ENCODE data around the gene RAB21. TPM values are rescaled to one million over a fixed set of nuclear protein-coding genes. Genes with fewer than 3 reads are reported as not detected.

RAB21 gene
- total RNA-seq, 1 experiment from 2014 or later, result 53.0 TPM

GRCh38 chr12:71719647-71720370, 34.9 kb upstream of the RAB21 start:
- no peak overlapping the region for H2AK5ac ChIP-seq (ENCODE audit: insufficient read length, low read length)
- no peak overlapping the region for H3K4ac ChIP-seq (ENCODE audit: low read depth, low read length)
- H3K4me2 ChIP-seq (ENCODE audit: insufficient read depth, insufficient read length, low read length), result no peak overlapping the region
- no peaks in the 10 kb centered on the region for H3K79me2 ChIP-seq (ENCODE audit: insufficient read depth, low read length)
- H2BK5ac ChIP-seq (ENCODE audit: insufficient read length, low read length), result no peak overlapping the region
- TF ChIP-seq, protein P1, sequence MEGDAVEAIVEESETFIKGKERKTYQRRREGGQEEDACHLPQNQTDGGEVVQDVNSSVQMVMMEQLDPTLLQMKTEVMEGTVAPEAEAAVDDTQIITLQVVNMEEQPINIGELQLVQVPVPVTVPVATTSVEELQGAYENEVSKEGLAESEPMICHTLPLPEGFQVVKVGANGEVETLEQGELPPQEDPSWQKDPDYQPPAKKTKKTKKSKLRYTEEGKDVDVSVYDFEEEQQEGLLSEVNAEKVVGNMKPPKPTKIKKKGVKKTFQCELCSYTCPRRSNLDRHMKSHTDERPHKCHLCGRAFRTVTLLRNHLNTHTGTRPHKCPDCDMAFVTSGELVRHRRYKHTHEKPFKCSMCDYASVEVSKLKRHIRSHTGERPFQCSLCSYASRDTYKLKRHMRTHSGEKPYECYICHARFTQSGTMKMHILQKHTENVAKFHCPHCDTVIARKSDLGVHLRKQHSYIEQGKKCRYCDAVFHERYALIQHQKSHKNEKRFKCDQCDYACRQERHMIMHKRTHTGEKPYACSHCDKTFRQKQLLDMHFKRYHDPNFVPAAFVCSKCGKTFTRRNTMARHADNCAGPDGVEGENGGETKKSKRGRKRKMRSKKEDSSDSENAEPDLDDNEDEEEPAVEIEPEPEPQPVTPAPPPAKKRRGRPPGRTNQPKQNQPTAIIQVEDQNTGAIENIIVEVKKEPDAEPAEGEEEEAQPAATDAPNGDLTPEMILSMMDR (conservative IDR thresholded peaks at IDR 0.05), result no peak
- H3K79me1 ChIP-seq (ENCODE audit: insufficient read depth, low read depth, low read length, poor library complexity, severe bottlenecking), result no peaks in the 10 kb centered on the region
- no peaks in the 10 kb centered on the region for H3K23me2 ChIP-seq (ENCODE audit: insufficient read length, low read depth, low read length, poor library complexity, severe bottlenecking)
- H3K36me3 Mint-ChIP-seq (ENCODE audit: insufficient read depth in 1 of 3, low read depth in 3 of 3), result no peaks in the 10 kb centered on the region; a peak in 1 of 7 replicates
- no peak overlapping the region for H3K27ac Mint-ChIP-seq
- H4K91ac ChIP-seq (ENCODE audit: insufficient read length, low read depth, low read length), result no peak overlapping the region
- H3K4me1 ChIP-seq (ENCODE audit: insufficient read depth, low read length), result no peaks in the 10 kb centered on the region
- no peaks in the 10 kb centered on the region for H4K20me1 ChIP-seq (ENCODE audit: control insufficient read depth, insufficient read depth, insufficient read length)
- no peak overlapping the region for H2BK20ac ChIP-seq (ENCODE audit: low read depth, low read length, poor library complexity, severe bottlenecking)
- H2AFZ ChIP-seq (ENCODE audit: low read length), result no peak overlapping the region
- no peak overlapping the region for H3K56ac ChIP-seq (ENCODE audit: insufficient read length, low read depth, low read length)
- no peaks in the 10 kb centered on the region for H3K9me3 ChIP-seq (ENCODE audit: control insufficient read depth, low read depth, low read length)
- no peak overlapping the region for H3K9ac ChIP-seq (ENCODE audit: extremely low read depth, insufficient read length, low read length)
- no peak overlapping the region for H2BK15ac ChIP-seq (ENCODE audit: low read depth, low read length)
- peaks cover 0 to 4% of the 10 kb centered on the region in 2 experiments; a peak in 2 of 5 replicates for H3K9me3 Mint-ChIP-seq
- no peak overlapping the region for H3K27ac ChIP-seq (ENCODE audit: insufficient read length, low read depth, low read length)
- no CpG with 5 or more reads among the region's 5 CpGs for WGBS (ENCODE audit: extremely low coverage, insufficient read length, low lambda C conversion rate)
- H3K23ac ChIP-seq (ENCODE audit: insufficient read length, low read depth, low read length), result no peak overlapping the region
- no peak overlapping the region for H3K14ac ChIP-seq (ENCODE audit: insufficient read depth, low read length)
- no peak overlapping the region for H4K5ac ChIP-seq (ENCODE audit: insufficient read length, low read depth, low read length)
- DNase-seq, result no peak
- H3K27me3 ChIP-seq (ENCODE audit: insufficient read depth, low read length), result no peaks in the 10 kb centered on the region
- H3K27me3 Mint-ChIP-seq (ENCODE audit: low read depth), result no peaks in the 10 kb centered on the region
- H3K4me3 Mint-ChIP-seq, result no peak overlapping the region
- no peaks in the 10 kb centered on the region for H3K4me1 Mint-ChIP-seq
- H2BK120ac ChIP-seq (ENCODE audit: low read depth, low read length, poor library complexity, severe bottlenecking), result no peak overlapping the region
- no peak overlapping the region for H3K18ac ChIP-seq (ENCODE audit: insufficient read length, low read depth, low read length)
- no peak overlapping the region for H3T11ph ChIP-seq (ENCODE audit: low read length)
- H2BK12ac ChIP-seq (ENCODE audit: insufficient read length, low read depth, low read length), result no peak overlapping the region
- no peak overlapping the region for H4K8ac ChIP-seq (replicated peaks; ENCODE audit: insufficient read length, low read depth, low read length)

Measured in H9 (cell line).